ELF-1 (cell line): ENCODE results near the gene AGXT.

ENCODE experiments used
- DNase-seq: peaks from one replicate; pipeline ENCODE4 v3.0.0-alpha.2; 2016; ENCODE audit warnings: low read depth, low spot score

Gene AGXT

DNA sequence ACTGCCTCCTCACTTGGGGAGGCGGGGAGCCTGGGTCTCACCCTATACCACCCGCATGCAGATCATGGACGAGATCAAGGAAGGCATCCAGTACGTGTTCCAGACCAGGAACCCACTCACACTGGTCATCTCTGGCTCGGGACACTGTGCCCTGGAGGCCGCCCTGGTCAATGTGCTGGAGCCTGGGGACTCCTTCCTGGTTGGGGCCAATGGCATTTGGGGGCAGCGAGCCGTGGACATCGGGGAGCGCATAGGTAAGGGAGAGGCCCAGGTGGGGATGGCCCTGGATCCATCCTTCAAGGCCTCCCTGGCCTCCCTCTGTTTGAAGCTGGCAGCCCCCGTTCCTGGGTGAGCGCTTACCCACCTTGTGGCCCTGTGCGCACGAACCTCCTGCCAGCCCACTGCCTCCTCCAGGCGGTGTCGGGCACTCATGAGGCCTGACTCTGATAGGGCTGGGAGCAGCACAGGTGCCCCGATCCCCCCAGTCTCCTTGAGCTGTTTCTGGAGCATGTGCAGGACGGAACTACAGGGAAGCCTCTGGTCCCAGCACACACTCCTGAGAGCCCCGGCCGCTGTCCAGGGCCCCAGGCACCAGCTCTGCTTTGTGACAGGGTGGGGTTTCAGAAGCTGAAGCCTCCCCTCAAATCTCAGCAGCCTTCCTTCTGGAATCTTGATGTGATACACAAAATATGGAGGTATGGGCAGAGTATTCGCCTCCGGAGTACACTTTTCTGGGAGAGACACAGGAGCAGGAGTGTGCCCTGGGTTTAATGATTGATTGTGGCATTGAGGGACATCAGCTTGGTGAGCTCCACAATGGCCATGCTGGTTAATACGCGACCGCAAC lies 708 bp downstream of the AGXT start:
- DNase-seq = no peak

- no peak for DNase-seq
These were observed 1.6 kb downstream of the AGXT start for GRCh38 chr2:240869956-240870875.

GRCh38 chr2:240871071-240871958 lies 2.7 kb downstream of the AGXT start:
- no peak for DNase-seq

DNA sequence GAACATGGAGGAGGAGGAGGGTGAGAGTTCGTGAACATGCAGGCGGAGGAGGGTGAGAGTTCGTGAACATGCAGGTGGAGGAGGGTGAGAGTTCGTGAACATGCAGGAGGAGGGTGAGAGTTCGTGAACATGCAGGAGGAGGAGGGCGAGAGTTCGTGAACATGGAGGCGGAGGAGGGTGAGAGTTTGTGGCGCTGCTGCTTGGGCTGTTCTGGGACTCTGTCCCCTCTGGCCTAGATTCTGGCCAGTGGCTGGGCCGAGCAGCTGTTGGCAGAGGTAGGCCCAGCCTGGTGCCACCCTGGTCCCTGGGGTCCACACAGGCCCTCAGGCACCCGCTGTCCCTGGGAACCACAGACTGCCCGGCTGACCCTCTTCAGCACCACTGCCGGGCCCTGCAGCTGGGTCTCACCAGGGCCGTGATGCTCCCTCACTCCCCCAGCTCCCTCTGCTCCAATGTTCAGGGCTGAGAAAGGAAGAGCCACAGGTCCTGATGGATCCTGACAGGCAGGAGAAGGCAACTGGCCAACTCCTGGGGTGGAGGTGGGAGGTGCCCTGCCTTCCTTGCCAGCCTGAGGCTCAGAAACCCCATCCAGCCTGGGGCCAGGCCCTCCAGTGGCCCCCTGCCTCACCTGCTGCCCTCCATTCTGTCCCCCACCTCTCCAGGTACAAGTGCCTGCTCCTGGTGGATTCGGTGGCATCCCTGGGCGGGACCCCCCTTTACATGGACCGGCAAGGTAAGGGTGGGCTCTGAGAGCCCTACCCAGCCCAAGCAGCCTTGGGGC lies 3.9 kb downstream of the AGXT start:
- DNase-seq = no peak

GRCh38 chr2:240873098-240873788 lies 4.6 kb downstream of the AGXT start:
- no peak for DNase-seq

DNA sequence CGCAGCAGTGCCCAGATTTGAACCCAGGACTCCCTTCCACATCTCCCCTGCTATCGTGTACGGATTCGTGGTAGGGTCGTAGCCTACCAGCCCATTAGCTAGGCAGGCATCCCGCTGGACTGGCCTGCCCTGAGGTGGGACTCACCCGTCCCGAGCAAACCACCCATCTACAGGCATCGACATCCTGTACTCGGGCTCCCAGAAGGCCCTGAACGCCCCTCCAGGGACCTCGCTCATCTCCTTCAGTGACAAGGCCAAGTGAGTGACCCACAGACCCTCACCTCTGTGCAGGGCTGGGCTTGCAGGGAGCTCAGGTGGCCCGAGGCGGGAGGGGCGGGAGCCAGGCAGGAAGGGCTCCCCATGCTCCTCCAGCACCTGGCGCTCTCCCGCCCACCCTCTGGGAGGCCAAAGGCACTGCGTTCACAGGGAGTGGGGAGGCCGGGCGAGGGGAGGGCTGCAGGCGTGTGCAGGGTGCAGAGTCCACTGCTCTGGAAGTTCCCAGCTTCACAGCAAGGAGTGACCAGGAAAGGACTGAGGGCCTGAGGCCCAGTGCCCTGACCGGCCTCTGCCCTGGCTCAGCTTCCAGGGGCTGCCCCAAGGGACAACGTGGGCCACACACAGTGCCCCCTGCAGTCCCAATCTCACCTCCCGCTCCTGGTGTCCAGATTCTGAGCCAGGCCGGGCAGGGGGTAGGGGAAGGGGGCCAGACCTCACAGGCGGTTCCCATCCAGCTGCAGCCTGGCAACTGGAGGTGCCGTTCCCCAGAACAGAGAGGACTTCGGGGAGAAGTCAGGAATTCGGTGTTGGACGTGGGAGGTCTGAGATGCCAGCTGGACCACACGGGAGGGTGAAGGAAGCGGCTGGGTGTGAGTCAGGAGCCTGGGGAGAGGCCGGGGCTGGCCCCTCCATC lies 5.4 kb downstream of the AGXT start:
- DNase-seq = no peak

DNA sequence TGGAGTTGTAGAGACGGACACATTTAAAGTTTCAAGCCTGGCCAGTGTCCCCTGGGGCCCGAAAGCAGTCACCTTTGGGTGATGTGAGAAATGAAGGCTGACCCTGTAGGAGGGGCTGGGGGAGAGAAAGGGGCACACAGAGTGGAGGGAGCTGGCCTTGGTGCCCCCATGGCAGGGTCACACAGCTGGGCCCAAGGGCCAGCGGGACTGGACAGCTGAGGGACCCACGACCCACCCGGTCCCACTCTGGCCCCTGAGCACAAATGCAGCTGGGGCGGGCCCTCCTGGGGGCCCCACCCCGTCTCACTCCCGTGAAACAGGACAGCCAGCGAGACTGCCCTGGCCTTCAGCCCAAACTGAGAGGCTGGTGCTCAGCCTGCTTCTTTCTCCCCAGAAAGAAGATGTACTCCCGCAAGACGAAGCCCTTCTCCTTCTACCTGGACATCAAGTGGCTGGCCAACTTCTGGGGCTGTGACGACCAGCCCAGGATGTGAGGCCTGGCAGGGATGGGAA lies 6.1 kb downstream of the AGXT start:
- no peak for DNase-seq

- DNase-seq = no peak
These were observed 6.8 kb downstream of the AGXT start for GRCh38 chr2:240875228-240876034.

DNA sequence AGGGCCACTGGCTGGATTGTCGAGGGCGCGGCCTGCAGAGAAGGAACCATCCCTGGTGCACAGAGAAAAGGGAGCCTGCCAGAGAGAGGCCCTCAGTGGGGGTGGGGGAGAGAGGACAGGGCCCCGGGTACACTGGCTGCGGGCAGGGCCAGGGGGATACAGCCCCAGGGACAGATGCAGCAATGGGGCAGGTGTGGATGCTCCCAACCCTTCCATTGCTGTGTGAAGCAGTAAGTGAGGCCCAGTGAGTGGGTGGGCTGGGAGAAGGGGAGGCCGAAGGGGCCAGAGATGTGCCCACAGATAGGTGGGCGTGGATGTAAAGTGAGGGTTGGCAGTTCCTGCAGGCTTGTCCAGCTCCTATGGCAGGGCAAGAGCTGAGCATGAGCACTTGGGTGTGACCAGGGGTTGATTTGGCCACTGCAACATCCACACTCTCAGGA lies 7.4 kb downstream of the AGXT start:
- no peak for DNase-seq

- no peak for DNase-seq
These were observed 8.0 kb downstream of the AGXT start for GRCh38 chr2:240876475-240877251.

GRCh38 chr2:240877460-240878340 lies 9.1 kb downstream of the AGXT start:
- no peak for DNase-seq

DNA sequence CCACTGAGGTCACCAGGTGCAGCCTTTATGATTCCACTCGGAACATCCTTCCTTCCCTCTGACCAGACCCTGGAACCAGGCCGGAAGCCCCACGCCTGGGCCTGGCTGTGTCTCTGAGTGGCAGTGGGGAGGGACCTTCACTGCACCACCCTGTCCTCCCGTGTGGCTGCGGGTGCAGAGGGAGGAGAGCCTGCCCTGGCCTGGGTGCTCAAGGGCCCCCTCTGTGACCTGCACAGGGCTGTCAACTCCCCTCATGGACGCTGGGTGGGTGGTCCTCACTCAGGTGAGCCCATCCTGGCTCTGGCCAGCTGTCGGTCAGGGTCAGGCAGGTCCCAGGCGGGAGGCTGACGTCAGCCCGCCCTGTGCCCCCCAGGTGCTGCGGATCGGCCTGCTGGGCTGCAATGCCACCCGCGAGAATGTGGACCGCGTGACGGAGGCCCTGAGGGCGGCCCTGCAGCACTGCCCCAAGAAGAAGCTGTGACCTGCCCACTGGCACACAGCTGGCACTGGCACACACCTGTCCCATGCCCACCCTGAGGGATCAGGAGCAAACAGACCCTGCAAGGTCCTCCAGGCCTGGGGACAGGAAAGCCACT lies 9.8 kb downstream of the AGXT start:
- no peak for DNase-seq

DNA sequence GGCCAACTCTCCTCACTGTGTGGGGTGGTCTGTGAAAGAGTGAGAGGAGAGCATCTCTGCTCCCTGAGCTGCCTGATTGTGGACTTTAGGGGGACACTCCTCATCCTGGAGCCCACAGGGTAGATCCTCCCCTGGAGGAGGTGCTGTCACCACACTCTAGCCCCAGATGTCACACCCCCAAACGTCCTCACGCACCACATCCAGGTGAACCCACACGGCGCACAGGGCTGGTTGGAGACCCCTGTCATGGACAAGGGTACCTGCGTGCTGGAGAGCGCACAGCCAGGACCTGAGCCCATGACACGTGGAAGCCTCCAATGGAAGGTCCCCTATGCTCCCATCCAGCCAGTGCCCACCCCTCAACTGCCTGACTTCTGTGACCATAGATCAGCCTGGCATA lies 10.5 kb downstream of the AGXT start:
- no peak for DNase-seq

- no peak for DNase-seq
These were observed 13.3 kb downstream of the AGXT start for GRCh38 chr2:240881913-240882312.

DNA sequence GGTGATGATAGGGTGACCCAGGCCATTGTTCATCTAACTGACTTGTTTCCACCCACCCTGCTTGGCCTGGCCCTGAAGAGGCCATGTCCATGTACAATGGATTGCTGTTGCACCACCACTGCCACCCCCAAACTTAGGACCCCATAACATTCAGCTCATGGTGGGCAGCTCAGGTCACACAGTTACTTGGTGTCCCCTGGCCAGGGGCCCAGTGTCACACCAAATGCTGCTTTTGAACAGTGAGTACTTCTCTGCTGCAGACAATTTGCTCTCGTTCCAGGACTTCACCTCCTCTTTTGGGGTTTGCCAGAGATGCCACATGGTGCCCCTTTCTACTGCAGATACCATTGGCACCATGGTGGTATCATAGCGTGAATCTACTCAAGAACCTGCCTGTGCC lies 15.6 kb downstream of the AGXT start:
- no peak for DNase-seq

GRCh38 chr2:240884745-240885144 lies 16.1 kb downstream of the AGXT start:
- DNase-seq = no peak
